Muscle layer of colon (tissue), 2 donors: ENCODE results near the gene SPON2.
A peak's percentile ranks its signal among the peaks of the same experiment; 100 is the strongest.

Experiments used
- H3K27ac ChIP-seq: one replicate; pipeline ENCODE4 v1.7.0; 2013; ENCODE audit warnings: low read depth, mild to moderate bottlenecking, low read length, moderate library complexity
- H3K27me3 ChIP-seq, 2 donors: one replicate each; pipeline ENCODE4 v1.7.0; 2013; ENCODE audit warnings: low read length in 2 of 2, mild to moderate bottlenecking in 2 of 2; ENCODE audit not compliant: insufficient read depth in 2 of 2, control insufficient read depth in 1 of 2
- H3K36me3 ChIP-seq: one replicate; pipeline ENCODE4 v1.7.0; 2013; ENCODE audit warnings: mild to moderate bottlenecking, low read length; ENCODE audit not compliant: insufficient read depth
- H3K4me1 ChIP-seq: one replicate; pipeline ENCODE4 v1.7.0; 2013; ENCODE audit warnings: mild to moderate bottlenecking, low read length; ENCODE audit not compliant: insufficient read depth
- H3K4me3 ChIP-seq, 2 donors: one replicate each; pipeline ENCODE4 v1.7.0; 2013; ENCODE audit warnings: low read length in 2 of 2, low read depth in 1 of 2, mild to moderate bottlenecking in 1 of 2, moderate library complexity in 1 of 2
- H3K9ac ChIP-seq: one replicate; pipeline ENCODE4 v1.7.0; 2013; ENCODE audit warnings: low read length
- H3K9me3 ChIP-seq: one replicate; pipeline ENCODE4 v1.7.0; 2013; ENCODE audit warnings: mild to moderate bottlenecking, low read length
- donor health status: abdominal sarcoma.
- donor health status: Adenocarcinoma of cecum.

The SPON2 gene

GRCh38 chr4:1172971-1173757 lies 781 bp upstream of the SPON2 start:
- Histone ChIP-seq H3K4me3 (no peak overlapping the region), H3K9ac (no peak overlapping the region), H3K9me3 (no peaks in the 10 kb centered on the region), H3K27ac (no peak overlapping the region), H3K36me3 (no peaks in the 10 kb centered on the region), H3K27me3 (peaks cover 0 to 37% of the 10 kb centered on the region in 2 donors), H3K4me1 (peaks cover 10% of the 10 kb centered on the region)

GRCh38 chr4:1171311-1172227 lies 814 bp downstream of the SPON2 start:
- Histone ChIP-seq H3K9ac (no peak overlapping the region), H3K9me3 (no peaks in the 10 kb centered on the region)

GRCh38 chr4:1170976-1171310 lies 1.4 kb downstream of the SPON2 start:
- Histone ChIP-seq H3K27me3 (peaks cover 0 to 33% of the 10 kb centered on the region in 2 donors), H3K9me3 (no peaks in the 10 kb centered on the region), H3K9ac (no peak overlapping the region), H3K4me1 (peaks cover 13% of the 10 kb centered on the region), H3K27ac (no peak overlapping the region), H3K4me3 (peak overlapping the region; percentile 38 to 45), H3K36me3 (no peaks in the 10 kb centered on the region)

More at GRCh38 chr4:1171311-1172227, 814 bp downstream of the SPON2 start:
- Histone ChIP-seq H3K4me1 (peaks cover 13% of the 10 kb centered on the region), H3K27me3 (peaks cover 0 to 33% of the 10 kb centered on the region in 2 donors), H3K27ac (no peak overlapping the region), H3K4me3 (peak overlapping the region; percentile 38 to 45), H3K36me3 (no peaks in the 10 kb centered on the region)

- Histone ChIP-seq H3K9ac (no peak overlapping the region), H3K4me3 (peak overlapping the region in 1 of 2 donors; percentile 45), H3K27me3 (peaks cover 0 to 33% of the 10 kb centered on the region in 2 donors), H3K27ac (no peak overlapping the region), H3K36me3 (no peaks in the 10 kb centered on the region), H3K4me1 (peaks cover 13% of the 10 kb centered on the region), H3K9me3 (no peaks in the 10 kb centered on the region)
Measured at GRCh38 chr4:1170156-1170975, 2.0 kb downstream of the SPON2 start.

- H3K27me3 ChIP-seq, result peaks cover 0 to 33% of the 10 kb centered on the region in 2 donors
- H3K36me3 ChIP-seq, result no peaks in the 10 kb centered on the region
- H3K4me3 ChIP-seq, result no peak overlapping the region
- peaks cover 13% of the 10 kb centered on the region for H3K4me1 ChIP-seq
- H3K9ac ChIP-seq, result no peak overlapping the region
- no peak overlapping the region for H3K27ac ChIP-seq
- no peaks in the 10 kb centered on the region for H3K9me3 ChIP-seq
Measured at GRCh38 chr4:1169691-1170096, 2.7 kb downstream of the SPON2 start.

- Histone ChIP-seq H3K4me1 (peaks cover 13% of the 10 kb centered on the region), H3K9me3 (no peaks in the 10 kb centered on the region), H3K27me3 (peaks cover 0 to 33% of the 10 kb centered on the region in 2 donors), H3K9ac (no peak overlapping the region), H3K36me3 (no peaks in the 10 kb centered on the region), H3K27ac (no peak overlapping the region), H3K4me3 (no peak overlapping the region)
Measured at GRCh38 chr4:1169171-1169671, 3.2 kb downstream of the SPON2 start.

GRCh38 chr4:1168191-1169101 lies 3.9 kb downstream of the SPON2 start:
- Histone ChIP-seq H3K9ac (no peak overlapping the region), H3K9me3 (no peaks in the 10 kb centered on the region), H3K36me3 (no peaks in the 10 kb centered on the region), H3K27me3 (peaks cover 0 to 33% of the 10 kb centered on the region in 2 donors), H3K4me1 (peaks cover 13% of the 10 kb centered on the region), H3K27ac (no peak overlapping the region), H3K4me3 (peak overlapping the region in 1 of 2 donors; percentile 87)

GRCh38 chr4:1167244-1167949 lies 5.0 kb downstream of the SPON2 start:
- Histone ChIP-seq H3K4me3 (peak overlapping the region; percentile 81 to 87), H3K9me3 (no peaks in the 10 kb centered on the region), H3K4me1 (peaks cover 13% of the 10 kb centered on the region), H3K27ac (peak overlapping the region; percentile 7), H3K9ac (no peak overlapping the region), H3K36me3 (no peaks in the 10 kb centered on the region), H3K27me3 (peaks cover 0 to 26% of the 10 kb centered on the region in 2 donors)

- Histone ChIP-seq H3K4me3 (peak overlapping the region; percentile 81 to 87), H3K27ac (no peak overlapping the region), H3K4me1 (peaks cover 13% of the 10 kb centered on the region)
Measured at GRCh38 chr4:1166509-1167243, 5.7 kb downstream of the SPON2 start.

More at GRCh38 chr4:1166509-1167243, 5.7 kb downstream of the SPON2 start:
- peaks cover 0 to 19% of the 10 kb centered on the region in 2 donors for H3K27me3 ChIP-seq
- no peaks in the 10 kb centered on the region for H3K9me3 ChIP-seq
- no peak overlapping the region for H3K9ac ChIP-seq
- H3K36me3 ChIP-seq, result no peaks in the 10 kb centered on the region
